CD4-positive, alpha-beta T cell treated with Interleukin-6 at 100 ng/mL for 8 hours (primary cell): ENCODE measurements around the gene TJP3.

Experiments used
- DNase-seq: peaks from one replicate; pipeline ENCODE4 v3.0.0-alpha.2; 2020; ENCODE audit warnings: mixed read lengths, low spot score

The TJP3 gene

GRCh38 chr19:3768748-3769099 is 60.5 kb downstream of the TJP3 start:
- DNase-seq, result no peak

DNA sequence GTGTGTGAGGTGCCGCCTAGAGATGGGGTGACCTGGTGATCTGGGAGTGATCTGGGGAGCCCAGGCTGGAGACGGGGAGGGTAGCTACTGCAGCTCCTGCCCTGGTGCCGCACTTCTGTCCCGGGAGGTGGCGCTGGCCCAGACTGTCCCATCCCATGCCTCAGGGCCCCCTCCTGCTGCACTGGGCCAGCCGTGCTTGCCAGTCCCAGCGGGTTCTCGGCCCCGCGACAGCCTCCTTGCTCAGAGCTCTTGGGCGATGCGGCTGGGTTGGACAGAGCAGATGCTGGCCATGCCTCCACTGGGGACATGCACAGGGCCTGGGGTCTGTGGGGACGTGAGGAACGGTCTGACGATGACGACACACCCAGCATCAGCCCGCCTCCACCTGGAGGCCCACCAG is 61.3 kb downstream of the TJP3 start:
- DNase-seq, result no peak

DNA sequence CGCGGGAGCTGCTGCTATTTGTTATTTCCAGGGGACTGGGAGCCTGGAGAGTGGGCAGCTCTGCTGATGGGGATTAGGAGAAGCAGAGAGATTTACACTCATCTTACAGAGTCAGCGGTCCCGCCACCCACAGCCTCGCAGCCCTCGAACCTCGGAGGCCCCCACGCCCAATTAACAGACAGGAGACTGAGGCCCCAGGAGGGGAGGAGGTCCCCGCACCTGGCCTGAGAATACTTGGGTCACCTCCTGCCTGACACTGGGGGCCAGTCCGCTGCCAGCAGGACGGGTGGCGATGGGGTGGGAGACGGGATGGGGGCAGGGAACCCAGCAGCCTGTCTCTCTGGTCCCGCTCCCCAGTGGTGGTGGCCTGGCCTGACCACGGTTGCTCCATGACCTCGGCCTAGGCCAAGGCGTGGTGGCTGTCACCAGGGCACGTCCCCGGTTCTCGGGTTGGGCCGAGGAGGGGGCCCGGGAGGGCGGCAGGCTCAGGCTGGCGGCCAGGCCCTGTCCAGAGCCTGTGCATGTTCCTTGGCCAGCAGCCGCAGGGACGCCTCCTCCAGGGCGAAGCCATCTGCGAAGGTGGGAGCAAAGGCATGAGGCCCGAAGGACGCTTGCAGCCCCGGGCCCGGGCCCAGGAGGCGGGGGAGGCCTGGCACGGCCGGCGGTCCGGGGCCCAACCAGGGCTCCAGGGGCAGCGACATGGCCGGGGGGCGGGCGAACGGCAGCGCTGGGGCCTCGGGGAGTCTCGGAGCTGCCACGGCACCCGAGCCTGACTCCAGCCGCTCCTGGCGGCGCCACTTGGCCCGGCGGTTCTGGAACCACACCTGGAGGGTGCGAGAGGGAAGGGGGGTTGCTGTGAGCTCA is 62.2 kb downstream of the TJP3 start:
- no peak for DNase-seq

DNA sequence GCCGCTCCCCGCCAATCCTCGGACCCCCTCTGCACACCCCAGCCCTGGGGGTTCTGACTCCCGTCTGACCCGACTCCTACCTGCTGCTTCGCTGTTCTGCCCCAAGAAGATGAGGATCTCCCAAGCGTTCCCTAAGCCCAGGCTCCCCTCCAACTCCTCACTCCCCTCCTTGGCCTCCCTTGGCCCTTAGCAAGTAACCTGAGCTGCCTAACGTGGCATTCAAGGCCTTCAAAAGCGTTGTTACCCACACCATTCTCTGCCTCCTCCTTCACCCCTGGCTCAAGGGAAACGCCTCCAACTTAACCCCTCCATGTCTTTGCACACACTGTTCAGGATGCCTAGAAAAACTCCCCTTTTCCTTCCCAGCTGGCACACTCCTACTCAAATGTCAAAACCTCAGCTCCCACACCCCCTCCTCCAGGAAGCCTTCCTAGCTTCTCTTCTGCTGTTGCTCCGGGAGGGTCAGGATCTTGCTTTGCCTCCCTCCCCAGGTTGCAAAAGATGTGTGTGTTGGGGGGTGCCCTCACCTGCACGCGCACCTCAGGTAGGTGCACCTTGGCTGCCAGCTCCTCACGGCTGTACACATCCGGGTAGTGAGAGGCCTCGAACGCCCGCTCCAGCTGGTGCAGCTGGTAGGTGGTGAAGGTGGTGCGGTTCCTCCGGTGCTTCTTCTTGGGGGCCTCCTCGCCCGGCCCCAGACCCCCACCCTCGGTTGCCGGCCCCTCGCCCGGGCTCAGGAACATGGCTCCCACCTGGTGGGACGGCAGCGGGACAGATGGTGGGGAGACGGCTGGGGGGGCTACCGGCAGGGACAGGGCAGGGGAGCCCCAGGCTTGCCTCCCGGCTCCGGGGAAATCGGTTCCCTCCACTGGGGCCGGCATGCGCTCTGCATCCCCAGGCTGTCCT is 63.1 kb downstream of the TJP3 start:
- DNase-seq, result no peak

DNA sequence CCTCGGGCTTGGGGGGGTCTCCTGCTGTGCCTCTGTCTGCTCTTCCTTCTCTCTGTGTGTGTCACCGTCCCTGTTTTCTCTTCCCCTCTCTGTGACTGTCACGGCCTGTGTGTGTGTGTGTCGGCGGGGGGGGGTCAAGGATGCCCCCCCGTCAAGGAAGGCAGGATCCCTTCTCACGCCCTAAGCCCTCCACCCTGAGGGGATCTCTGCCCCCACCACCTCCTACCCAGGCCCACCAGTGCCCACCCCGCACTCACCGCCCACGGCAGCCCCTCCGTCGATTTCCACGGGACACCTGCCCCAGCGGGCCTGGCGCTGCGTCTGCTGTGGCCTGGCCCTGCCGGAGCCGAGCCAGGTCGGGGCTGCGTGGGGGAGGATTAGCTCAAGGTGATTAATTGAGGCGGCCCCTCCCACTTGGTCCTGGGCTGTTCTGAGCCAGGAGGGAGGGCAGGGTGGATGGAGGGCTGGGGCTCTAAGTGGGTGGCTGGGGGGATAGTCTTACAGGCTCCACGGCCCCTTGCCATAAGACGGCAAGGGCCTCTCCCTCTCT is 63.8 kb downstream of the TJP3 start, which contains the start of gene RAX2:
Gene RAX2 (minus strand): TSS at position 323 of the 550 bp plus-strand sequence. CDS start 486 bp downstream, outside the sequence.
- no peak for DNase-seq

DNA sequence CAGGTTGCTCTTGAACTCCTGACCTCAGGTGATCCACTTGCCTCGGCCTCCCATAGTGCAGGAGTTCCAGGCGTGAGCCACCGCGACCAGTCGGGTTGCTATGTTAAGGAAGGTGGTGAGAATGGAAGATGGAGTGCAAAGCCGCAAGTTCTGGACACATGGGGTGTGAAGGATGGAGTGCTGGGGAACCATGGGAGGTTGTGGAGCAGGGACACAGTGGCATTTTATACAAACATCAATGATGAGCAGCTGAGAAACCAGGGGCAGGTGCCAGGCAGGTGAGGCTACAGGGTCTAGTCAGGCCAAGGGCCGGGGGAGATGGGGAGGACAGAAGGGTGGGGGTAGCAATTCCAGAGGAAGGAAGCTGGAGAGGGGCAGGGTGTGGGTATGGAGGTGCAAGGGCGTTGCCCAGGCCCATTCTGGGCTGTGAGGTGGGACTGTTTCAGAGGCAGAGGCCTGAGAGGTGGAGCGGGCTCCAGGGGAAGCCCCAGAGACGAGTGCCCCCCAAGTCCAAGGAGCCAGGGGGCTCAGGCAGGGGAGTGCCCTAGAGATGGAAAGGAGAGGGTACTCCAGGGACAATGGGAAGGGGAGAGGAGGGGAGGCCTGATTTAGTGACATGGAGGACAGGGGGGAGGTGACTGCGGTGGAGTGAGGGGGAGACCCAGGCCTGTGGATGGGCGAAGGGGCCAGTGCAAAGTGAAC is 65.8 kb downstream of the TJP3 start:
- DNase-seq, result no peak

GRCh38 chr19:3774621-3775373 is 66.6 kb downstream of the TJP3 start:
- no peak for DNase-seq

- DNase-seq, result no peak
Observed at GRCh38 chr19:3775374-3775711, 67.2 kb downstream of the TJP3 start.

- DNase-seq, result no peak
Observed at GRCh38 chr19:3775831-3776230, 67.6 kb downstream of the TJP3 start.

DNA sequence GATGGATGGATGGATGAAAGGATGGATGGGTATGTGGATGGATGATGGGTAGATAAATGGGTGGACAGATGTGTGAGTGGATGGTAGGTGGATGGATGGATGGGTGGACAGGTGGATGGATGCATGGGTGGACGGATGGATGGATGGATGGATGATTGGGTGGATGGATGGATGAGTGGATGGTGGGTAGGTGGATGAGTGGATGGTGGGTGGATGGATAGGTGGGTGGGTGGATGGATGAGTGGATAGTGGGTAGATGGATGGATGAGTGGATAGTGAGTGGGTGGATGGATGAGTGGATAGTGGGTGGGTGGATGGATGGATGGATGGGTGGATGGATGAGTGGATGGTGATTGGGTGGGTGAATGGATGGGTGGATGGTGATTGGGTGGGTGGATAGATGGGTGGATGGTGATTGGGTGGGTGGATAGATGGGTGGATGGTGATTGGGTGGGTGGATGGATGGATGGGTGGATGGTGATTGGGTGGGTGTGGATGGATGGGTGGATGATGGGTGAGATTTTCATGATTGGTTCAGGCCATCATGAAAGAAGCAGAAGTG is 68.4 kb downstream of the TJP3 start:
- no peak for DNase-seq

DNA sequence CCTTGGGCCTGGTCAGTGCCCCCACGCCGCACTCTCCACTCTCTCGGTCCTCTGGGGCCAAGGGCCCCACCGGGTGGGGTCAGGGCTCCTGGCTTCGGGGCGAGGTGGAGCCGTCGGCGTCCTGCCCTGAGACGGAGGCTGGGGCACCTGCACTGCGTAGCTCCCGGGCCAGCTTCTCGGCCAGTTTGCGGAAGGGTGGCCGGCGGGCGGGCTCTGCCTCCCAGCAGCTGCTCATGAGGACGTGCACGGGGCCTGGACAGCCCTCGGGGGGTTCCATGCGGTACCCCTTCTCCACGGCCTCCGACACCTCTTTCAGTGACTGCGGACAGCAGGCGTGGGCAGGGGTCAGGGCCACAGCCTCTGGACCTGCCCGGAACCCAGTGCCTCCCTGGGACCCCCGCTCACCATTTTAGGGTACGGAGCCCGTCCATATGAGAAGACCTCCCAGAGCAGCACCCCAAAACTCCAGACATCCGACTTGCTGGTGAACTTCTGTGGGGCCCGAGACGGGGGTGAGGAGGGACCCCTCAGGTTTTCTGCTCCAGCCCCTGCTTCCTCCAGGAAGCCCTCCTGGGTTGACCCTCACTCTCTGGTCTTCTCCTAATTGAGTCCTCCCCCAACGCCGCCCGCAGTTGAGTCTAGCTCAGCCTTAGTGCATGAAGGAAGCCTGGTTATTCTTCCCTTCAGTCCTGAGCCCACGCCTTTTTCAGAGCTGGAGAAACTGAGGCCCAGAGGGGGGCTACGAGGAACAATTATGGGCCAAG is 70.1 kb downstream of the TJP3 start:
- no peak for DNase-seq

GRCh38 chr19:3778899-3779723 is 70.9 kb downstream of the TJP3 start:
- DNase-seq, result no peak

GRCh38 chr19:3780786-3781304 is 72.7 kb downstream of the TJP3 start:
- no peak for DNase-seq

- no peak for DNase-seq
Observed at GRCh38 chr19:3781603-3782002, 73.4 kb downstream of the TJP3 start.

- DNase-seq, result no peak
Observed at GRCh38 chr19:3782330-3782729, 74.1 kb downstream of the TJP3 start.

DNA sequence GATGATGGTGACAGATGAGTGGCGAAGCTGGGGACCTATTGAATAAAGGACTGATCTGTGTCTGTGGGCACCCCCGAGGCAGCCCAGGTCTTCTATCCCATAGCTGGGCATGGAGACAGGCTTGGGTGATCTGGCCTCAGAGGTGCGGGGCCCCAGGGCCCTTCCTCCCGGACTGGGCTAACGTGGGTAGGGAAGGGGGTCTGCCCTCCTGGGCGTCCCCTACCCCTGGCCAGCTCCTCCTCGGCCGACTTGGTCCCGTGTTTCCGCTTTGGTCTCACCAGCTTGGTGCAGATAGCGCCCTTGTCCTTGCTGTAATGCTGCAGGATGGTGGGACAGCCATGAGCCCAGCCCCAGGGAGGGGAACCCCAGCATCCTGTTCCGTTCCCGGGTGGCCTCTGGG is 74.7 kb downstream of the TJP3 start:
- no peak for DNase-seq

GRCh38 chr19:3783660-3784584 is 75.7 kb downstream of the TJP3 start:
- no peak for DNase-seq
